K562 (cell line): ENCODE data around the gene CIAO3. TPM values are rescaled to one million over a fixed set of nuclear protein-coding genes. Genes with fewer than 3 reads are reported as not detected.

ENCODE experiments used
- CREM ChIP-seq: IDR thresholded peaks from 2 replicates; pipeline ENCODE4 v1.6.1; 2014; ENCODE audit warnings: antibody characterized with exemption, low read depth
- IRF1 ChIP-seq: sonication (generic); formaldehyde crosslinking; IDR thresholded peaks from 2 replicates; pipeline ENCODE4 v1.8.0; 2022; ENCODE audit warnings: missing genetic modification reagents, mild to moderate bottlenecking, borderline replicate concordance
- RNF219 ChIP-seq: fragments of 250-450 bp; sonication (Bioruptor Pico); IDR thresholded peaks from 2 replicates; pipeline ENCODE4 v1.5.0; 2022; ENCODE audit warnings: mild to moderate bottlenecking
- SRSF7 ChIP-seq: fragments of 200-400 bp; formaldehyde crosslinking; optimal IDR thresholded peaks from 2 replicates; pipeline ENCODE3; 2017; ENCODE audit warnings: mild to moderate bottlenecking, low read depth, low read length
- SUPT5H ChIP-seq: fragments of 450-650 bp; IDR thresholded peaks from 2 replicates; pipeline ENCODE4 v1.6.1; 2016
- TAF1 ChIP-seq: IDR thresholded peaks from 2 replicates; pipeline ENCODE4 v1.6.1; 2011; ENCODE audit warnings: mild to moderate bottlenecking, low read length, moderate library complexity; ENCODE audit not compliant: insufficient read depth, control insufficient read depth, severe bottlenecking; ENCODE audit errors: extremely low read depth
- ZNF174 ChIP-seq: fragments of 250-450 bp; sonication (Bioruptor Pico); IDR thresholded peaks from 2 replicates; pipeline ENCODE4 v1.4.0; 2020; ENCODE audit warnings: mild to moderate bottlenecking
- ZNF282 ChIP-seq: sonication (generic); formaldehyde crosslinking; IDR thresholded peaks from 2 replicates; pipeline ENCODE4 v1.8.1; 2023; ENCODE audit warnings: missing genetic modification reagents
- ZNF609 ChIP-seq: sonication (generic); formaldehyde crosslinking; IDR thresholded peaks from 2 replicates; pipeline ENCODE4 v1.8.1; 2023; ENCODE audit warnings: missing genetic modification reagents, mild to moderate bottlenecking, borderline replicate concordance
- ZNF717 ChIP-seq: fragments of 250-450 bp; sonication (Bioruptor Pico); IDR thresholded peaks from 2 replicates; pipeline ENCODE4 v1.5.0; 2021
- polyA plus RNA-seq, 8 experiments: library from polyadenylated mRNA; depleted of rRNA in 4 of 8; stranded (reverse) in 5 of 8; unstranded in 3 of 8; fragments of >200 nt; fragmentation: Nextera tagmentation in 2 of 8; fragmentation: Illumina TruSeq in 1 of 8; extraction: Ambion mirVana in 2 of 8; extraction: Trizol in 1 of 8; gene quantifications; 2 replicates each; pipeline versions ENCODE4 v1.2.1 to v1.2.3, GENCODE V29; 2011 to 2014; ENCODE audit warnings: inconsistent platforms in 1 of 8, missing spikeins in 1 of 8
- total RNA-seq, 7 experiments: library from RNA; depleted of rRNA in 6 of 7; stranded (reverse); fragments of >200 nt in 6 of 7; fragmentation: Illumina TruSeq in 2 of 7; extraction: Trizol in 2 of 7; gene quantifications; 2 replicates each; pipeline versions ENCODE4 v1.2.1 to v1.2.3, GENCODE V29; 2011 to 2021; ENCODE audit warnings: low replicate concordance in 1 of 7
- TF ChIP-seq, protein P1 (sequence below), 3 experiments: fragments of 200-800 bp in 1 of 3; sonication (Bioruptor generic) in 1 of 3; sonication (generic) in 1 of 3; formaldehyde crosslinking in 1 of 3; IDR thresholded peaks; 2 replicates each; pipeline versions ENCODE4 v1.6.1 to v1.8.0; 2016 to 2022; ENCODE audit warnings: mild to moderate bottlenecking in 2 of 3, missing compliant biosample characterization in 2 of 3, missing genetic modification characterization in 2 of 3, missing genetic modification reagents in 1 of 3
- TF ChIP-seq, protein P2 (sequence below): fragments of 450-650 bp; IDR thresholded peaks from 2 replicates; pipeline ENCODE4 v1.6.1; 2017; ENCODE audit warnings: mild to moderate bottlenecking, moderate library complexity
- TF ChIP-seq, protein P3 (sequence below): sonication (generic); formaldehyde crosslinking; IDR thresholded peaks from 2 replicates; pipeline ENCODE4 v1.8.1; 2023; ENCODE audit warnings: mild to moderate bottlenecking, missing genetic modification reagents
- TF ChIP-seq, protein P4 (sequence below): fragments of 250-450 bp; sonication (Bioruptor Pico); IDR thresholded peaks from 2 replicates; pipeline ENCODE4 v1.5.0; 2021

Gene CIAO3
- total and polyA plus RNA-seq, 9 of the 15 experiments (the other 6 are each of a cell fraction or from before 2014, with no cell fraction given) = 2.2 to 35.6 (median 18.7) TPM

DNA sequence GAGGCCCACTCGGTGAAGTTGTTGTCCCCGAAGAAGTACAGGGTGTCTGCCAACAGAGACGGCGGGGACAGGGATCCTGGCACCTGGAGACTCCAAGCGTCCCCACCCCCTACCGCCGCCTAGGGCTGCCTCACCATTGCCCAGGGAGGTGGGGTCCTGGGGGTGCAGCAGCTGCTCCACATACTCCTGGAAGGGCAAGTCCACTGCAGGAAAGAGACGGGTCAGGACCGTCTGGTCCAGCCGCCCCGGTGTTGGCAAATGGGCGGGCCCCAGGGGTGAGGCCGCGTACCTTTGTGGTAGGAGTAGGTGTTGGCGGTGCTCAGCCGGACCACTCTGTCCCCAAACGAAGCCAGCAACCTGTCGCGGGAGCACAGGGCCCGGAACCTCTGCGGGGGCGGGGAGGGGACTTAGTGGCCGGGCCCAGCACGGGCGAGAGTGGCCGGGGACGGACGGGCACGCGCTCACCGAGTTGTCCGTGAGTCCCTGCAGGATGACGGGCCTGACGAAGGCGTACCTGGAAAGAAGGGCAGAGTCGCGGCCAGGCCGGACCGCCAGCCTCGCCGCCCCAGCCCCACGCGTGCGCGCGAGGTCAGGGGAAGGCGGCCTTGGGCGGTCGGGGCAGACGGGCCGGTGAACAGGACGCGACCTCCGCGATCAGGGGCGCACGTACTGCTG lies 57.3 kb downstream of the CIAO3 start (continued):
- TF ChIP-seq, protein P1, sequence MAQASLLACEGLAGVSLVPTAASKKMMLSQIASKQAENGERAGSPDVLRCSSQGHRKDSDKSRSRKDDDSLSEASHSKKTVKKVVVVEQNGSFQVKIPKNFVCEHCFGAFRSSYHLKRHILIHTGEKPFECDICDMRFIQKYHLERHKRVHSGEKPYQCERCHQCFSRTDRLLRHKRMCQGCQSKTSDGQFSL (CRISPR knock-in tag; IDR thresholded peaks at IDR 0.05) = no peak
- TF ChIP-seq, protein P1 (tag; IDR thresholded peaks at IDR 0.05) = no peak
- 0 out of 2 replicates have a peak, but pooled peaks have one; percentile 55 for TF ChIP-seq ZNF717 (CRISPR knock-in tag)
- no peak for TF ChIP-seq IRF1 (CRISPR knock-in tag)
- TF ChIP-seq, protein P2, sequence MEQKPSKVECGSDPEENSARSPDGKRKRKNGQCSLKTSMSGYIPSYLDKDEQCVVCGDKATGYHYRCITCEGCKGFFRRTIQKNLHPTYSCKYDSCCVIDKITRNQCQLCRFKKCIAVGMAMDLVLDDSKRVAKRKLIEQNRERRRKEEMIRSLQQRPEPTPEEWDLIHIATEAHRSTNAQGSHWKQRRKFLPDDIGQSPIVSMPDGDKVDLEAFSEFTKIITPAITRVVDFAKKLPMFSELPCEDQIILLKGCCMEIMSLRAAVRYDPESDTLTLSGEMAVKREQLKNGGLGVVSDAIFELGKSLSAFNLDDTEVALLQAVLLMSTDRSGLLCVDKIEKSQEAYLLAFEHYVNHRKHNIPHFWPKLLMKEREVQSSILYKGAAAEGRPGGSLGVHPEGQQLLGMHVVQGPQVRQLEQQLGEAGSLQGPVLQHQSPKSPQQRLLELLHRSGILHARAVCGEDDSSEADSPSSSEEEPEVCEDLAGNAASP = no peak
- TF ChIP-seq, protein P3, sequence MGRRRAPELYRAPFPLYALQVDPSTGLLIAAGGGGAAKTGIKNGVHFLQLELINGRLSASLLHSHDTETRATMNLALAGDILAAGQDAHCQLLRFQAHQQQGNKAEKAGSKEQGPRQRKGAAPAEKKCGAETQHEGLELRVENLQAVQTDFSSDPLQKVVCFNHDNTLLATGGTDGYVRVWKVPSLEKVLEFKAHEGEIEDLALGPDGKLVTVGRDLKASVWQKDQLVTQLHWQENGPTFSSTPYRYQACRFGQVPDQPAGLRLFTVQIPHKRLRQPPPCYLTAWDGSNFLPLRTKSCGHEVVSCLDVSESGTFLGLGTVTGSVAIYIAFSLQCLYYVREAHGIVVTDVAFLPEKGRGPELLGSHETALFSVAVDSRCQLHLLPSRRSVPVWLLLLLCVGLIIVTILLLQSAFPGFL (CRISPR knock-in tag) = no peak
- TF ChIP-seq, protein P4, sequence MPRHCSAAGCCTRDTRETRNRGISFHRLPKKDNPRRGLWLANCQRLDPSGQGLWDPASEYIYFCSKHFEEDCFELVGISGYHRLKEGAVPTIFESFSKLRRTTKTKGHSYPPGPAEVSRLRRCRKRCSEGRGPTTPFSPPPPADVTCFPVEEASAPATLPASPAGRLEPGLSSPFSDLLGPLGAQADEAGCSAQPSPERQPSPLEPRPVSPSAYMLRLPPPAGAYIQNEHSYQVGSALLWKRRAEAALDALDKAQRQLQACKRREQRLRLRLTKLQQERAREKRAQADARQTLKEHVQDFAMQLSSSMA = no peak; the same call in 1 of the 2 replicates
- no peak for TF ChIP-seq ZNF609
- TF ChIP-seq SRSF7 = no peak
- no peak for TF ChIP-seq TAF1
- no peak for TF ChIP-seq RNF219 (CRISPR knock-in tag)
- TF ChIP-seq ZNF282 (CRISPR knock-in tag) = 0 out of 2 replicates have a peak, but pooled peaks have one; percentile 24
- 0 out of 2 replicates have a peak, but pooled peaks have one; percentile 13 for TF ChIP-seq CREM
- TF ChIP-seq SUPT5H = peak; percentile 59
- no peak for TF ChIP-seq ZNF174
